ENCODE measurements around the gene SERPINA1.
A peak's percentile ranks its signal among the peaks of the same experiment; 100 is the strongest.

Gene SERPINA1

DNA sequence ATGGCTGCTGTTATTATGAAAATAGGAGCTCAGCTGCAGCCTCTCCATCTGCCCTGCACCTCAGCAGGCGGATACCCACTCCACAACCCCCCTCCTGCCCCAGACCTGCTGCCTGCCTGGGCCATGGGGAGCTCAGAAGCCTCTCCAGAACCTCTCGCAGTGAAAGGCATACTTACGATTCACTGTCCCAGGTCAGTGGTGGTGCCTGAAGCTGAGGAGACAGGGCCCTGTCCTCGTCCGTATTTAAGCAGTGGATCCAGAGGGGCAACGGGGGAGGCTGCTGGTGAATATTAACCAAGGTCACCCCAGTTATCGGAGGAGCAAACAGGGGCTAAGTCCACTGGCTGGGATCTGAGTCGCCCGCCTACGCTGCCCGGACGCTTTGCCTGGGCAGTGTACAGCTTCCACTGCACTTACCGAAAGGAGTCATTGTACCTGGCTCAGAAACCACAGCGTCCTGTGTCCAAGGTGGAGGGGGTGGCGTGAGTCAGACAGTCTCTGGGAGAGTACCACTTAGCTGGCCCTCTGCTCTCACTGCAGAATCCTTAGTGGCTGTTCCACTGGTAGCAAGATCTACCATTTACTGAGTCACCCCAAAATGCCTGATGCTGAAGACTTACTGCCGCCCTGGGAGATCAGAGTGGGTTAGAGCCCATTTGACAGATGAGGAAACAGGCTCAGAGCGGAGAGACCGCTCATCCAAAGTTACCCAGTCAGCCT is at the start of gene SERPINA1:
Gene SERPINA1 (minus strand): TSS at position 219 of the 720 bp plus-strand sequence. CDS start 5,365 bp downstream, outside the sequence.
- TF ChIP-seq, protein P1, sequence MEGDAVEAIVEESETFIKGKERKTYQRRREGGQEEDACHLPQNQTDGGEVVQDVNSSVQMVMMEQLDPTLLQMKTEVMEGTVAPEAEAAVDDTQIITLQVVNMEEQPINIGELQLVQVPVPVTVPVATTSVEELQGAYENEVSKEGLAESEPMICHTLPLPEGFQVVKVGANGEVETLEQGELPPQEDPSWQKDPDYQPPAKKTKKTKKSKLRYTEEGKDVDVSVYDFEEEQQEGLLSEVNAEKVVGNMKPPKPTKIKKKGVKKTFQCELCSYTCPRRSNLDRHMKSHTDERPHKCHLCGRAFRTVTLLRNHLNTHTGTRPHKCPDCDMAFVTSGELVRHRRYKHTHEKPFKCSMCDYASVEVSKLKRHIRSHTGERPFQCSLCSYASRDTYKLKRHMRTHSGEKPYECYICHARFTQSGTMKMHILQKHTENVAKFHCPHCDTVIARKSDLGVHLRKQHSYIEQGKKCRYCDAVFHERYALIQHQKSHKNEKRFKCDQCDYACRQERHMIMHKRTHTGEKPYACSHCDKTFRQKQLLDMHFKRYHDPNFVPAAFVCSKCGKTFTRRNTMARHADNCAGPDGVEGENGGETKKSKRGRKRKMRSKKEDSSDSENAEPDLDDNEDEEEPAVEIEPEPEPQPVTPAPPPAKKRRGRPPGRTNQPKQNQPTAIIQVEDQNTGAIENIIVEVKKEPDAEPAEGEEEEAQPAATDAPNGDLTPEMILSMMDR (conservative IDR thresholded peaks at IDR 0.05; ENCODE audit: control insufficient read depth, insufficient read depth, low read depth, low read length) = no peak
- peak; percentile 51 for DNase-seq (ENCODE audit: low read depth)
- no peak within 1 kb of the TSS for H3K4me3 ChIP-seq (ENCODE audit: control insufficient read depth, low read depth, low read length)

DNA sequence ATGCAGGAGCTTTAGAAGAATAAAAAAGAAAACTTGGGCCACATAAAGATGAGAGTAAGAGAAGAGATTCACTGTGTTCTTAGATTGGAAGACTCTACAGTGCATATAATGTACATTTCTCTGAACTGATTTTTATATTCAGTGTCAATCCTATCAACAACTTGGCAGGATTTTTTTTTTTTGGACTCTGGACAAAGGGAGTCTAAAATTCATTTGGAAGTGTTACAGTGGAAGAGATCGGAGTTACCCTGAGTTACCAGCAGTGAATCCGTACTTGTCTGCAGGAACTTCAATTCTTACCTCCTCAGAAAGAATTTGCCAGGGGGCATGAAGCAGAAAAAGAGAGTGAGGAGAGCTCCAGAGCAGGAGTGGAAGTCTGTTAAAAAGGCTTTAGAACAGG is 40.2 kb upstream of the SERPINA1 start:
- no peak overlapping the region for H3K4me3 ChIP-seq (ENCODE audit: control insufficient read depth, low read depth, low read length)
- DNase-seq (ENCODE audit: low read depth) = no peak
- TF ChIP-seq, protein P1 (conservative IDR thresholded peaks at IDR 0.05; ENCODE audit: control insufficient read depth, insufficient read depth, low read depth, low read length) = no peak

DNA sequence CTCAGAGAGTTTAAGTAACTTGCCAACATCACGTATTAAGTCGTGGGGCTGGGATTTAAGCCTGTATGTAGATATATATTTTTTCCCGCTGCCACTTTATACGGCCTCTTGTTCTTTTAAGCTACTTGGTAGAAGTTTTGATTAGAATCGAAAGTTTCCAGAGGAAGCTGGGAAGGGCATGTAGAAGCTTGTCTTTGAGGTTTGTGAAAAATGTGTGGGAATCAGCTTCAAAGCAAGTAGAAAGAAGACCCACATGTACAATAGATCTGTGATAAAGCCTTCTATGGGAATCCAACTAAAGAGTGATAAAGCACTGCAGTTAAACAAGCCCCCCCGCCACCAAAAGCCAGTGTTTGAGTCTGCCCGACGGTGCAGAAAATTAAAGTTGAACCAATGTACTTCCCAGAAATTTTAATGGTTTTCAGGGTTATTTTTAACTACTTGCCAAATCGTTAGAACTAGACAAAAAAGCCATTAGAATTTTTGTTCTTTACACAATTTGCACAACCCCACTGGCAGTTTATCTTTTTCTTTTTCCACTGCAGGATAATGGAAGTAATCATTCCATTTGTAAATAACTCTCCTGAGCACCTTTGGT is 38.7 kb upstream of the SERPINA1 start:
- DNase-seq (ENCODE audit: low read depth) = no peak
- TF ChIP-seq, protein P1 (conservative IDR thresholded peaks at IDR 0.05; ENCODE audit: control insufficient read depth, insufficient read depth, low read depth, low read length) = no peak
- H3K4me3 ChIP-seq (ENCODE audit: control insufficient read depth, low read depth, low read length) = no peak overlapping the region

DNA sequence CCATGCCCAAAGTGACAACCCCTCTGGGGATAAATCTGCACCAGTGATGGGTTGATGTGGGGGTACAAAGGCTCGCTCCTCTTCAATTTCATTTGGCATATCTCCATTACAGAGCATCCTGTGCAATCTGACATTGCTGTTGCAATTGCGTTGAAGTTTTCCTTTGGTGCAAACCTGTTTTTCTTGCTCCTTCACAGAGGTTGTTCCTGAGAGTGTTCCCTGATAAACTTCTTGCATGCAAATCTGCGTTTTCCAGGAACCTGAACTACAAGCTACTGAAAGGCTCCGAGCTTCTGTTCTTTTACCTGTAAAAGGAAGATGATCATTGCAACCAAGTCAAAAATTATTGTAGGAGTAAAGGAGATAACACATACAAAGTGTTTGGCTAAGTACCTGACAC is 38.1 kb upstream of the SERPINA1 start:
- no peak for DNase-seq (ENCODE audit: low read depth)
- no peak overlapping the region for H3K4me3 ChIP-seq (ENCODE audit: control insufficient read depth, low read depth, low read length)
- TF ChIP-seq, protein P1 (conservative IDR thresholded peaks at IDR 0.05; ENCODE audit: control insufficient read depth, insufficient read depth, low read depth, low read length) = no peak

DNA sequence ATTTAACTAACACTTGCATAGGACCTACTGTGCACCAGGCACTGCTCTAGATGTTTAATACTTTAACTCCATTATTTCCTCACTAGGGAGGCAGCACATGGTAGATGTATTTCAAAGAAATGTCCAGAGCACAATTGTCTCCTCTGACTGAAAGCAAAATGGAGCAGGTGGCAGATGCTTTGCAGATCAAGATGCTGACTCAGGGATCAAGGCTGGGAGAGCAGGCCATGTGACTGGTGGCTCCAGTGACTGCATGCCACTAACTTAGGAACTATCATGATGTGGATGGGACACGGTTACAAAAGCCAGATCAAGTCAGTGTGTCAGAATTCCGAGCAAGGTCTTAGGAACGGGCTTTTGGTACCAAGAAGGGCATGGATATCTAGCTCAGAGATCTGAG is 36.0 kb upstream of the SERPINA1 start:
- TF ChIP-seq, protein P1 (conservative IDR thresholded peaks at IDR 0.05; ENCODE audit: control insufficient read depth, insufficient read depth, low read depth, low read length) = no peak
- H3K4me3 ChIP-seq (ENCODE audit: control insufficient read depth, low read depth, low read length) = no peak overlapping the region

DNA sequence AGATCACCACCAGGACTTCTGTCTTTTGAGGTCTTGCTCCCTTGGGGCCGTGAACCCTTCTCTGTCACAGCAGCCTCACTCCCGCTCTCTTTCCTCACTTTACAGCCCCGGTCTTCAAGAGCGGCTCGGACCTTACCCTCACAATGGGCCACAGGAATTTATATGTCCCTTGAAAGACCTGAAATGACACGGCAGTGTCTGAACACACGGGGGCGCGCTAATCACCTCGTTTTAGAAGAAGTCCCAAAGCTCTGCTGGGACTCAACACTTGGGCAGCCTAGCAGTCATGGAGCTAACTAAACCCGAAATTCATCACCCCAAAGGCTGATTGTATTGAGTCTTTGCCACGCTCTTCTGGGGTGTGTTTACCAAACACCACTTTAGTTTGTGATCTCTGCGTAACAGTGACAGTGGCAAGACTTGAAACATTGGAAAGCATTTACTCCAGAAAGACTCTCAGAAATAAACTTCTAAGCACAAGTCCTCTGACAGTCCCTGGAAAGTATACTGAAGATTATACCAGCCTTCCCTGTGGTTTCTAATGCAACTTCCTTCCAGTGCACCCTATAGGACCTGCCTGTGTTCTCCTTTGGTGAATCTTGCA is 35.2 kb upstream of the SERPINA1 start:
- no peak overlapping the region for H3K4me3 ChIP-seq (ENCODE audit: control insufficient read depth, low read depth, low read length)
- peak; percentile 67 for DNase-seq (ENCODE audit: low read depth)
- TF ChIP-seq, protein P1 (conservative IDR thresholded peaks at IDR 0.05; ENCODE audit: control insufficient read depth, insufficient read depth, low read depth, low read length) = peak; percentile 71

More for the DNA sequence above, 36.0 kb upstream of the SERPINA1 start:
- no peak for DNase-seq (ENCODE audit: low read depth)

All from fibroblast of mammary gland (primary cell).